Psoas muscle (tissue), 8 donors: Measurements from ENCODE around the gene ZBED2. TPM values are rescaled to one million over a fixed set of nuclear protein-coding genes. Genes with fewer than 3 reads are reported as not detected.

Experiments used
- ATAC-seq, 4 donors: fragments of 200-7000 bp; cut with Tn5 transposase; one replicate each; pipeline ENCODE4 v1.9.1; 2020; ENCODE audit warnings: moderate library complexity in 3 of 4, mild to moderate bottlenecking in 2 of 4
- DNase-seq, 2 donors: peaks; one replicate each; pipeline ENCODE4 v3.0.0-alpha.2; 2020
- H3K27ac ChIP-seq: fragments of 200-600 bp; one replicate; pipeline ENCODE4 v1.8.0; 2022
- H3K27me3 ChIP-seq, 3 donors: fragments of 200-600 bp in 1 of 3; one replicate each; pipeline versions ENCODE4 v1.6.1 to v1.8.0; 2013 to 2022; ENCODE audit warnings: low read length in 2 of 3, mild to moderate bottlenecking in 2 of 3, moderate library complexity in 1 of 3; ENCODE audit not compliant: insufficient read depth in 3 of 3
- H3K36me3 ChIP-seq, 2 donors: fragments of 200-600 bp in 1 of 2; one replicate each; pipeline versions ENCODE4 v1.6.1 to v1.8.0; 2013 to 2022; ENCODE audit warnings: low read depth in 1 of 2, mild to moderate bottlenecking in 1 of 2, moderate library complexity in 1 of 2; ENCODE audit not compliant: insufficient read depth in 1 of 2
- H3K4me1 ChIP-seq: fragments of 200-600 bp; one replicate; pipeline ENCODE4 v1.8.0; 2022
- H3K4me3 ChIP-seq: fragments of 200-600 bp; one replicate; pipeline ENCODE4 v1.8.0; 2022; ENCODE audit warnings: mild to moderate bottlenecking
- H3K9me3 ChIP-seq: fragments of 200-600 bp; one replicate; pipeline ENCODE4 v1.8.0; 2022
- WGBS, 3 donors: extraction: QIAGEN DNeasy Blood & Tissue Kit; methylation state at CpG; one replicate each; pipeline versions ENCODE4 v1.1.6 to v1.1.7; 2013; 5-methylcytosine and 5-hydroxymethylcytosine counted together
- intact Hi-C, 2 donors: fragments of 100-400 bp; cut with DNase I; formaldehyde crosslinking; loops; one replicate each; pipeline versions ENCODE4 v1.11.0 to v1.14.2; 2022
- polyA plus RNA-seq, 3 donors: library from polyadenylated mRNA; stranded (reverse); fragments of 200-250 nt; gene quantifications; one replicate each; pipeline ENCODE4 v1.2.3, GENCODE V29; 2013
- total RNA-seq, 4 donors: library from RNA; stranded (reverse); fragmentation: NEBNext Ultra II Directional in 2 of 4; extraction: Animal tissue kit (Norgen Biotek cat#: 25700) in 2 of 4; gene quantifications; one replicate each; pipeline versions ENCODE4 v1.2.1 to v1.2.4, GENCODE V29; 2021 to 2023
- TF ChIP-seq, protein P1 (sequence below): fragments of 200-600 bp; IDR thresholded peaks from one replicate; pipeline ENCODE4 v1.8.0; 2022; ENCODE audit warnings: antibody characterized with exemption
- donor health status: healthy with polysubstance abuse.
- donor health status: DM: no; HTN: no; CAD: no; lungs with moderate emphysema.
- donor health status: Bipolar disorder and iron deficiency.
- donor health status: healthy.
- donor health status: DM: yes; HTN: yes; CAD: no.
- donor health status: DM: no; HTN: no; CAD: no.
- donor health status: DM: no; HTN: no; CAD: no.
- donor health status: DM: yes; HTN: yes; CAD: no.

The ZBED2 gene
- total and polyA plus RNA-seq, 7 donors, result not detected

DNA sequence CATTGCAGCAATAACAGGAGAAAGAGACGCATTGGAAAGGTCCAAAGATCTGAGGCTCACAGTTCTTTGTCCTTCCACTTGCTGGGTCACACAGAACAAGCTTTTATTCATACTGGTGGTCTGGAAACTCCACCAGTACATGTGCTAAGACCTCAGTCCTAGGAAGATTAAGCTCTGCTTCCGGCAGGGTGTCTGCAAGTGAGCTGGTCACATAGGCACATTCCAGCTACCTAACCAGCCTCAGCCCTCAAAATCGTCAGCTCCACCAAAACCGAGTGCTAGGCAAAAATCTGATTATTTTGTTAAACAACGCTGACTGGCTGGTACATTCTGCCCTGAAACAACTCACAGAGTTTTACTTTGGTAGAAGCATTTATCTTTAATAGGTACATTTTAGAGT is 2.2 kb downstream of the ZBED2 start:
- WGBS, 3 donors, result 80 to 86% (median 83%) methylated on average over 5 of the region's 5 CpGs
- H3K4me3 ChIP-seq, result no peak overlapping the region
- TF ChIP-seq, protein P1, sequence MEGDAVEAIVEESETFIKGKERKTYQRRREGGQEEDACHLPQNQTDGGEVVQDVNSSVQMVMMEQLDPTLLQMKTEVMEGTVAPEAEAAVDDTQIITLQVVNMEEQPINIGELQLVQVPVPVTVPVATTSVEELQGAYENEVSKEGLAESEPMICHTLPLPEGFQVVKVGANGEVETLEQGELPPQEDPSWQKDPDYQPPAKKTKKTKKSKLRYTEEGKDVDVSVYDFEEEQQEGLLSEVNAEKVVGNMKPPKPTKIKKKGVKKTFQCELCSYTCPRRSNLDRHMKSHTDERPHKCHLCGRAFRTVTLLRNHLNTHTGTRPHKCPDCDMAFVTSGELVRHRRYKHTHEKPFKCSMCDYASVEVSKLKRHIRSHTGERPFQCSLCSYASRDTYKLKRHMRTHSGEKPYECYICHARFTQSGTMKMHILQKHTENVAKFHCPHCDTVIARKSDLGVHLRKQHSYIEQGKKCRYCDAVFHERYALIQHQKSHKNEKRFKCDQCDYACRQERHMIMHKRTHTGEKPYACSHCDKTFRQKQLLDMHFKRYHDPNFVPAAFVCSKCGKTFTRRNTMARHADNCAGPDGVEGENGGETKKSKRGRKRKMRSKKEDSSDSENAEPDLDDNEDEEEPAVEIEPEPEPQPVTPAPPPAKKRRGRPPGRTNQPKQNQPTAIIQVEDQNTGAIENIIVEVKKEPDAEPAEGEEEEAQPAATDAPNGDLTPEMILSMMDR, result no peak

DNA sequence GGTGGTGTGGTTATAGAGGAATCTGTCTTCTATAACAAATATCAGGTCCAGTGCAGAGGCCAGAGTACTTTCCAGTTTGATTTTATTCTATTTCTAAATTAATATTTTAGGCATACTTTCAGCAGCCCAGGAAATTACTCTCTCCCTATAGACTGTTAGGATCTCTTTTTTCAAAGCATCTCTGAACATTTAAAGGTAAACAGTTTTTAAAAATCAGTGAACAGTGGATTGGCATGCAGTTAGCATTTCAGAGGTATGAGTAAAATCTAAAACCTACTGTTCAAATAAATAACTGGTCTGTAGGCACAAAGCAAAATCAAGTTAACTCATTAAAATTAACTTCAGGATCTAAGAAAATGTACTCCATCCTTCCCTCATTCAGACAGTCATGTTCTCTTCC is 3.0 kb downstream of the ZBED2 start:
- H3K27me3 ChIP-seq, result no peaks in the 10 kb centered on the region
- DNase-seq (no peak), ATAC-seq (no peak)
- no peak overlapping the region for H3K4me3 ChIP-seq
- TF ChIP-seq, protein P1, result no peak
- intact Hi-C loops, result no loop called here
- no peaks in the 10 kb centered on the region for H3K9me3 ChIP-seq
- H3K4me1 ChIP-seq, result no peaks in the 10 kb centered on the region
- H3K36me3 ChIP-seq, result no peaks in the 10 kb centered on the region
- H3K27ac ChIP-seq, result no peak overlapping the region

More for the DNA sequence above, 2.2 kb downstream of the ZBED2 start:
- Histone ChIP-seq H3K36me3 (no peaks in the 10 kb centered on the region), H3K27me3 (no peaks in the 10 kb centered on the region), H3K9me3 (no peaks in the 10 kb centered on the region), H3K4me1 (no peaks in the 10 kb centered on the region), H3K27ac (no peak overlapping the region)
- ATAC-seq (no peak), DNase-seq (no peak)
- intact Hi-C loops, result no loop called here

DNA sequence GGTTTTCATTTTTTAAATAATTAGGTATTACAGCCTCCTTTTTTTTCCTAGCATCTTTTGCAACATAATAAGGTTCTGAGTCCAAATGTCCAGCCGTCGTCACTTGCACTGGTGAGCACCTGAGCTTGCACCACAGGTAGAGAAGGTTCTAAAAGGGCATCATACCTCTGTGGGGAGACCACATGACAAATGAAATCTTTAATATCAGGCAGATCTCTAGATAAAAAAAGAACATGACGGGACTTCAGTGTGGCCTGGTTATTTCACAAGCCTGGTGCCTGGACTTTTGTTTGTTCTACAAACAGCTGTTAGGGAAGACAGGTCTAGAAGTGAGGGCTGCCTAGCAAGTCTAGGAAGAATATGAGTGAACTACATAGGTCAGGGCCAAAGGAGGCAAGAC is 3.6 kb downstream of the ZBED2 start:
- no peaks in the 10 kb centered on the region for H3K4me1 ChIP-seq
- no peaks in the 10 kb centered on the region for H3K36me3 ChIP-seq
- H3K27ac ChIP-seq, result no peak overlapping the region
- intact Hi-C loops, result no loop called here
- DNase-seq (no peak), ATAC-seq (no peak)
- H3K9me3 ChIP-seq, result no peaks in the 10 kb centered on the region
- H3K4me3 ChIP-seq, result no peak overlapping the region
- WGBS, 3 donors, result 88 to 93% (median 91%) methylated on average over 3 of the region's 3 CpGs
- TF ChIP-seq, protein P1, result no peak
- no peaks in the 10 kb centered on the region for H3K27me3 ChIP-seq

DNA sequence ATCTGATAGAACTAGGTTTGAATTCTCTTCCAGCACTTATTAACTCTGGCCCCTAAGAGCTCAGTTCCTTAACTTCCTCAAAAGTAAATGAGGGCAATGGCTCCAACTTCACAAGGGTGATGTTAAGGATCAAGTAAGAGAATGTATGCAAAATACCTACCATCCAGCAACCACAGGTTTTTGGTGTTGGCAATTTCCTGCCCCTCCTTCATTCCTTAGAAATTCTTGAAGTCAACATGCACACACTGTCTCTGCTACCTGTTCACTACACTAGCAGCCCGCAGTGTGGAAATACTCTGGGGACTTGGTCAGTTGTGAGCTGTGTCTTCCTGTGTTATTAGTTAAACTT is 5.0 kb downstream of the ZBED2 start:
- no peaks in the 10 kb centered on the region for H3K27me3 ChIP-seq
- no peak for ATAC-seq
- DNase-seq, result no peak
- 74 to 91% (median 75%) methylated on average over 1 of the region's 1 CpG for WGBS, 3 donors
- intact Hi-C loops, result no loop called here
- H3K4me3 ChIP-seq, result no peak overlapping the region
- no peaks in the 10 kb centered on the region for H3K36me3 ChIP-seq
- TF ChIP-seq, protein P1, result no peak
- no peak overlapping the region for H3K27ac ChIP-seq
- H3K9me3 ChIP-seq, result no peaks in the 10 kb centered on the region
- H3K4me1 ChIP-seq, result no peaks in the 10 kb centered on the region

DNA sequence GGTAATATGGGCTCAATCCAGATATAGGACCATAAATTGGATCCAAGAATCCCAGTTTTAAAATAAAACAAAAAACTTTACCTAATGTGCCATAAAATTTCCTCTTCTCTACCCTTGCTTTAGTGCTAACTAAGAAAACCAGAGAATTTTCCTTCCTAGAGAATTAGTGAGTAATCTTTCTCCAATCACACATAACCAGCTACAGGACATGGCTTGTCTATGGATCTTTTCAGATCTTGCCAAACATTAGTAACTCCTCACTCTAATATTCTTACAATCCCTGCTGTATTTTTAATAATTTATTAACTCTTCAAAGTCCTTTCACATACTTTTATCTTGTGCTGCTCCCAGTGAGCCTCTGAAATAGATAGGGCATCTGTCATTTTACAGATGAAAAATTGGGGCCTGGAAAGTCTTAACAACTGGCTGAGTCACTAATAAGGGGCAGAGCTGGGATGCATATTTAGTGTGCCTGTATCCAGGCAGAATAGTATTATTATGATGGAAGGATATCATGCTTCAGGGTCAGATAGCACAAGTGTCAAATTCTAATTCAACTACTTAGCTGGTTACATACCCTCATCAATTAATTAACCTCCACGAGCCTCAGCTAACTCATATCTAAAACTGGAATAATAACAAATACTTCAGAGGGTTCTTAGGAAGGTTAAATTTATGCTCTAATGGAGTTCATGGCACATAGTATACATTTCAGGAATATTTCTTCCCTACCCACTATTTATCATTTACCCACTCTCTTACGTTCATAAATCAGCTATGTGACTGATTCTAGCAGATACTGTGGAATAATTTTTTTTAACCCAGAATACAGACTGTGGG is 5.6 kb downstream of the ZBED2 start:
- WGBS, 3 donors, result 61 to 68% (median 67%) methylated on average over 2 of the region's 2 CpGs
- no peak for ATAC-seq
- intact Hi-C loops, result no loop called here
- Histone ChIP-seq H3K36me3 (no peaks in the 10 kb centered on the region), H3K9me3 (no peaks in the 10 kb centered on the region), H3K27ac (no peak overlapping the region), H3K27me3 (no peaks in the 10 kb centered on the region), H3K4me1 (no peaks in the 10 kb centered on the region), H3K4me3 (no peak overlapping the region)
- DNase-seq, result no peak
- TF ChIP-seq, protein P1, result no peak
